ENCODE data around the gene MEOX2. TPM values are rescaled to one million over a fixed set of nuclear protein-coding genes. Genes with fewer than 3 reads are reported as not detected.

Gene MEOX2
- total RNA-seq, 1 experiment from 2014 or later = not detected

DNA sequence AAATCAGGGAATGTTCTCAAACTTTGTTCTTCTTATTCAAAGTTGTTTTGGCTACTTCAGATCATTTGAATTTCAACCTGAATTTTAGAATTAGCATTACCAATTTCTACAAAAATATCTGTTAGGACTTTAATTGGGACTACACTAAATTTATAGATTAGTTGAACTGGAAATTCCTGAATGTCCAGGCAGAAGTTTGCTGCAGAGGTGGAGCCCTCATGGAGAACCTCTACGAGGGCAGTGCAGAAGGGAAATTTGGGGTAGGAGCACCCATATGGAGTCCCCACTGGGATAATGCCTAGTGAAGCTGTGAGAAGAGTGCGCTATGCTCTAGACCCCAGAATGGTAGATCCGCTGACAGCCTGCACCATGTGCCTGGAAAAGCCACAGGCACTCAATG lies 101.9 kb downstream of the MEOX2 start:
- Histone ChIP-seq H2AFZ (ENCODE audit: low read depth, low read length, poor library complexity, severe bottlenecking) (no peak overlapping the region), H3K27ac (ENCODE audit: low read depth, low read length) (no peak overlapping the region), H3K4me2 (ENCODE audit: low read length) (no peak overlapping the region), H3K4me1 (ENCODE audit: control insufficient read depth in 1 of 2, insufficient read depth in 2 of 2, low read length in 2 of 2) (no peaks in the 10 kb centered on the region), H3K9me3 (ENCODE audit: control insufficient read depth in 1 of 2, insufficient read depth in 1 of 2, low read depth in 1 of 2, low read length in 2 of 2) (no peaks in the 10 kb centered on the region), H3K4me3 (replicated peaks in 1 of 2; ENCODE audit: low read depth in 1 of 2, low read length in 2 of 2) (no peak overlapping the region), H4K20me1 (ENCODE audit: insufficient read depth) (no peaks in the 10 kb centered on the region), H3K9ac (ENCODE audit: low read length) (no peak overlapping the region), H3K27me3 (ENCODE audit: insufficient read depth, low read length) (no peaks in the 10 kb centered on the region), H3K36me3 (ENCODE audit: control insufficient read depth in 1 of 2, insufficient read depth in 2 of 2, low read length in 2 of 2) (no peaks in the 10 kb centered on the region), H3K79me2 (ENCODE audit: insufficient read depth, low read length) (no peaks in the 10 kb centered on the region), H3K9me2 (ENCODE audit: insufficient read depth) (no peaks in the 10 kb centered on the region)
- DNase-seq (ENCODE audit: low read depth, low spot score) = no peak
- TF ChIP-seq ELF1 (IDR thresholded peaks at IDR 0.05; ENCODE audit: borderline replicate concordance, low read depth) = no peak
- no peak for TF ChIP-seq EZH2 (IDR thresholded peaks at IDR 0.05)
- TF ChIP-seq, protein P1, sequence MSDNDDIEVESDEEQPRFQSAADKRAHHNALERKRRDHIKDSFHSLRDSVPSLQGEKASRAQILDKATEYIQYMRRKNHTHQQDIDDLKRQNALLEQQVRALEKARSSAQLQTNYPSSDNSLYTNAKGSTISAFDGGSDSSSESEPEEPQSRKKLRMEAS (IDR thresholded peaks at IDR 0.05) = no peak
- no peak for TF ChIP-seq CBX3 (IDR thresholded peaks at IDR 0.05; ENCODE audit: low read depth)
- no peak for TF ChIP-seq ZNF274 (IDR thresholded peaks at IDR 0.05; ENCODE audit: low read depth, low read length)
- no peak for TF ChIP-seq JUND (IDR thresholded peaks at IDR 0.05)
- no peak for TF ChIP-seq RAD21 (IDR thresholded peaks at IDR 0.05; ENCODE audit: low read depth)
- TF ChIP-seq POLR2AphosphoS5 (IDR thresholded peaks at IDR 0.05; ENCODE audit: low read depth, low read length) = no peak
- no peak for TF ChIP-seq POLR2A (IDR thresholded peaks at IDR 0.05; ENCODE audit: borderline replicate concordance, extremely low read depth, insufficient read depth, insufficient read length)
- TF ChIP-seq FOSL1 (IDR thresholded peaks at IDR 0.05; ENCODE audit: low read depth) = no peak
- TF ChIP-seq TCF7L2 (IDR thresholded peaks at IDR 0.05; ENCODE audit: borderline replicate concordance, extremely low read depth, insufficient read depth, insufficient read length) = no peak
- no peak for TF ChIP-seq SIN3A (IDR thresholded peaks at IDR 0.05; ENCODE audit: low read depth)
- no peak for TF ChIP-seq ZFX (IDR thresholded peaks at IDR 0.05)
- TF ChIP-seq CEBPB (IDR thresholded peaks at IDR 0.05; ENCODE audit: low read depth) = no peak
- TF ChIP-seq, protein P2, sequence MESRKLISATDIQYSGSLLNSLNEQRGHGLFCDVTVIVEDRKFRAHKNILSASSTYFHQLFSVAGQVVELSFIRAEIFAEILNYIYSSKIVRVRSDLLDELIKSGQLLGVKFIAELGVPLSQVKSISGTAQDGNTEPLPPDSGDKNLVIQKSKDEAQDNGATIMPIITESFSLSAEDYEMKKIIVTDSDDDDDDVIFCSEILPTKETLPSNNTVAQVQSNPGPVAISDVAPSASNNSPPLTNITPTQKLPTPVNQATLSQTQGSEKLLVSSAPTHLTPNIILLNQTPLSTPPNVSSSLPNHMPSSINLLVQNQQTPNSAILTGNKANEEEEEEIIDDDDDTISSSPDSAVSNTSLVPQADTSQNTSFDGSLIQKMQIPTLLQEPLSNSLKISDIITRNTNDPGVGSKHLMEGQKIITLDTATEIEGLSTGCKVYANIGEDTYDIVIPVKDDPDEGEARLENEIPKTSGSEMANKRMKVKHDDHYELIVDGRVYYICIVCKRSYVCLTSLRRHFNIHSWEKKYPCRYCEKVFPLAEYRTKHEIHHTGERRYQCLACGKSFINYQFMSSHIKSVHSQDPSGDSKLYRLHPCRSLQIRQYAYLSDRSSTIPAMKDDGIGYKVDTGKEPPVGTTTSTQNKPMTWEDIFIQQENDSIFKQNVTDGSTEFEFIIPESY (IDR thresholded peaks at IDR 0.05; ENCODE audit: extremely low read depth, insufficient replicate concordance, low read length) = no peak
- TF ChIP-seq SP1 (IDR thresholded peaks at IDR 0.05; ENCODE audit: low read depth) = no peak
- ATAC-seq = no peak
- CTCF ChIA-PET = no interaction called here
- POLR2A ChIA-PET = no interaction called here
- BruUV-seq (replicated peaks) = no TSS peak
- RAD21 ChIA-PET (ENCODE audit: low non-redundant PET in 1 of 2, low total read pairs in 2 of 2, uncharacterized antibody in 2 of 2, unreplicated experiment in 2 of 2) = no interaction called here
- intact Hi-C loops (cut with micrococcal nuclease) = no loop called here
